Activated naive CD4-positive, alpha-beta T cell treated with anti-CD3 and anti-CD28 coated beads, Interleukin-2, amount 10 ng/mL, durations not matched to agents 7 days and 5 days (primary cell): ENCODE measurements around the gene ATOH7.
"Not testable (repeated sequence)": the region's sequence is repeated elsewhere in the genome, so short reads cannot be mapped to it uniquely, and the experiment has no call there.

ENCODE experiments used
- CTCF ChIA-PET: fragments of 350-600 bp; sonication (Branson Sonifier 250); formaldehyde crosslinking; loops from one replicate; lab custom pipeline; 2021; ENCODE audit warnings: antibody characterized with exemption; lab: Charles Lee
- DNase-seq: peaks from one replicate; pipeline ENCODE4 v3.0.0-alpha.2; 2020
- H3K27ac Mint-ChIP-seq: one replicate; pipeline ENCODE4 v1.8.0; 2021; ENCODE audit warnings: mild to moderate bottlenecking, moderate library complexity, mixed read lengths
- H3K27me3 Mint-ChIP-seq: one replicate; pipeline ENCODE4 v1.8.0; 2021; ENCODE audit warnings: mild to moderate bottlenecking, mixed read lengths
- H3K36me3 Mint-ChIP-seq: one replicate; pipeline ENCODE4 v1.8.0; 2021; ENCODE audit warnings: mixed read lengths
- H3K4me1 Mint-ChIP-seq: one replicate; pipeline ENCODE4 v1.8.0; 2021; ENCODE audit warnings: mixed read lengths
- H3K4me3 Mint-ChIP-seq: one replicate; pipeline ENCODE4 v1.8.0; 2021; ENCODE audit warnings: mild to moderate bottlenecking, moderate library complexity, mixed read lengths
- H3K9me3 Mint-ChIP-seq: one replicate; pipeline ENCODE4 v1.8.0; 2021; ENCODE audit warnings: mixed read lengths

ATOH7 gene

GRCh38 chr10:68223535-68224165 lies 8.3 kb downstream of the ATOH7 start:
- peaks cover 14% of the 10 kb centered on the region for H3K27me3 Mint-ChIP-seq
- H3K4me3 Mint-ChIP-seq: no peak overlapping the region
- H3K9me3 Mint-ChIP-seq: no peaks in the 10 kb centered on the region
- H3K36me3 Mint-ChIP-seq: no peaks in the 10 kb centered on the region
- H3K4me1 Mint-ChIP-seq: no peaks in the 10 kb centered on the region
- no peak overlapping the region for H3K27ac Mint-ChIP-seq
- CTCF ChIA-PET: interaction anchor here (0.9 to 1.8 kb wide), 3 partner anchors 9 to 13 kb away, joined by 3 to 5 read pairs (median 4); no protein-coding TSS in a partner anchor
- DNase-seq: no peak

GRCh38 chr10:68222391-68222790 lies 9.5 kb downstream of the ATOH7 start:
- no peaks in the 10 kb centered on the region for H3K4me1 Mint-ChIP-seq
- no peaks in the 10 kb centered on the region for H3K36me3 Mint-ChIP-seq
- H3K27ac Mint-ChIP-seq: no peak overlapping the region
- CTCF ChIA-PET: interaction anchor here (1.8 kb wide), 1 partner anchor 9 kb away, joined by 5 read pairs; no protein-coding TSS in a partner anchor
- no peak for DNase-seq
- peaks cover 10% of the 10 kb centered on the region for H3K27me3 Mint-ChIP-seq
- no peak overlapping the region for H3K4me3 Mint-ChIP-seq
- no peaks in the 10 kb centered on the region for H3K9me3 Mint-ChIP-seq

- DNase-seq: no peak
- Mint-ChIP-seq H3K4me3 (no peak overlapping the region), H3K27ac (no peak overlapping the region), H3K4me1 (no peaks in the 10 kb centered on the region), H3K36me3 (no peaks in the 10 kb centered on the region), H3K27me3 (peaks cover 6% of the 10 kb centered on the region), H3K9me3 (no peaks in the 10 kb centered on the region)
- CTCF ChIA-PET: interaction anchor here (1.2 to 1.6 kb wide), 2 partner anchors 8 to 10 kb away, joined by 3 read pairs; no protein-coding TSS in a partner anchor
Measured at GRCh38 chr10:68221196-68221595, 10.7 kb downstream of the ATOH7 start.

GRCh38 chr10:68218786-68219185 lies 13.1 kb downstream of the ATOH7 start:
- CTCF ChIA-PET: interaction anchor here (2.0 kb wide), 1 partner anchor 83 kb away, joined by 7 read pairs; no protein-coding TSS in a partner anchor
- peaks cover 6% of the 10 kb centered on the region for H3K27me3 Mint-ChIP-seq
- no peaks in the 10 kb centered on the region for H3K36me3 Mint-ChIP-seq
- H3K4me3 Mint-ChIP-seq: no peak overlapping the region
- H3K9me3 Mint-ChIP-seq: no peaks in the 10 kb centered on the region
- H3K27ac Mint-ChIP-seq: no peak overlapping the region
- DNase-seq: no peak
- H3K4me1 Mint-ChIP-seq: no peaks in the 10 kb centered on the region

- Mint-ChIP-seq H3K9me3 (no peaks in the 10 kb centered on the region), H3K27me3 (peaks cover 23% of the 10 kb centered on the region), H3K27ac (no peak overlapping the region), H3K4me1 (no peaks in the 10 kb centered on the region), H3K4me3 (no peak overlapping the region), H3K36me3 (no peaks in the 10 kb centered on the region)
- no peak for DNase-seq
- CTCF ChIA-PET: interaction anchor here (0.6 to 4.5 kb wide), 31 partner anchors 9 to 425 kb away, joined by 3 to 68 read pairs (median 4); partner anchors contain the start of genes HNRNPH3 and PBLD
Measured at GRCh38 chr10:68212721-68213352, 19.1 kb downstream of the ATOH7 start.

- Mint-ChIP-seq H3K9me3 (no peaks in the 10 kb centered on the region), H3K27ac (no peak overlapping the region), H3K4me3 (no peak overlapping the region), H3K4me1 (no peaks in the 10 kb centered on the region), H3K36me3 (no peaks in the 10 kb centered on the region), H3K27me3 (peaks cover 23% of the 10 kb centered on the region)
- DNase-seq: no peak
- CTCF ChIA-PET: interaction anchor here (0.9 to 4.5 kb wide), 5 partner anchors 9 to 423 kb away, joined by 3 to 68 read pairs (median 8); no protein-coding TSS in a partner anchor
Measured at GRCh38 chr10:68211669-68212068, 20.2 kb downstream of the ATOH7 start.

GRCh38 chr10:68208424-68209042 lies 23.4 kb downstream of the ATOH7 start:
- Mint-ChIP-seq H3K4me1 (no peaks in the 10 kb centered on the region), H3K27ac (no peak overlapping the region), H3K27me3 (peaks cover 33% of the 10 kb centered on the region), H3K9me3 (no peaks in the 10 kb centered on the region), H3K36me3 (no peaks in the 10 kb centered on the region), H3K4me3 (no peak overlapping the region)
- CTCF ChIA-PET: interaction anchor here (0.6 to 2.2 kb wide), 3 partner anchors 95 to 420 kb away, joined by 3 to 9 read pairs (median 5); no protein-coding TSS in a partner anchor
- peak; percentile 35 for DNase-seq

- Mint-ChIP-seq H3K27me3 (peaks cover 19% of the 10 kb centered on the region), H3K27ac (no peak overlapping the region), H3K4me3 (no peak overlapping the region), H3K9me3 (no peaks in the 10 kb centered on the region), H3K4me1 (no peaks in the 10 kb centered on the region), H3K36me3 (no peaks in the 10 kb centered on the region)
- CTCF ChIA-PET: interaction anchor here (1.1 to 1.6 kb wide), 2 partner anchors 10 to 29 kb away, joined by 3 to 21 read pairs; no protein-coding TSS in a partner anchor
- no peak for DNase-seq
Measured at GRCh38 chr10:68202960-68203353, 29.0 kb downstream of the ATOH7 start.

- CTCF ChIA-PET: interaction anchor here (0.8 to 1.2 kb wide), 3 partner anchors 16 to 182 kb away, joined by 3 read pairs; no protein-coding TSS in a partner anchor
- H3K36me3 Mint-ChIP-seq: no peaks in the 10 kb centered on the region
- H3K27me3 Mint-ChIP-seq: peaks cover 36% of the 10 kb centered on the region
- H3K9me3 Mint-ChIP-seq: no peaks in the 10 kb centered on the region
- no peak overlapping the region for H3K4me3 Mint-ChIP-seq
- no peak overlapping the region for H3K27ac Mint-ChIP-seq
- no peak for DNase-seq
- no peaks in the 10 kb centered on the region for H3K4me1 Mint-ChIP-seq
Measured at GRCh38 chr10:68196701-68197100, 35.2 kb downstream of the ATOH7 start.

- CTCF ChIA-PET: not testable (repeated sequence)
Measured at GRCh38 chr10:68195776-68196175, 36.1 kb downstream of the ATOH7 start.

GRCh38 chr10:68194290-68194689 lies 37.6 kb downstream of the ATOH7 start:
- CTCF ChIA-PET: no interaction called here
- no peaks in the 10 kb centered on the region for H3K9me3 Mint-ChIP-seq
- DNase-seq: no peak
- H3K4me3 Mint-ChIP-seq: no peak overlapping the region
- H3K36me3 Mint-ChIP-seq: no peaks in the 10 kb centered on the region
- peaks cover 30% of the 10 kb centered on the region for H3K27me3 Mint-ChIP-seq
- no peaks in the 10 kb centered on the region for H3K4me1 Mint-ChIP-seq
- H3K27ac Mint-ChIP-seq: no peak overlapping the region

More at GRCh38 chr10:68195776-68196175, 36.1 kb downstream of the ATOH7 start:
- not testable (repeated sequence) for H3K4me1 Mint-ChIP-seq, H3K9me3 Mint-ChIP-seq, DNase-seq, H3K4me3 Mint-ChIP-seq, H3K36me3 Mint-ChIP-seq, H3K27ac Mint-ChIP-seq
- H3K27me3 Mint-ChIP-seq: peaks cover 30% of the 10 kb centered on the region

- H3K9me3 Mint-ChIP-seq: no peaks in the 10 kb centered on the region
- CTCF ChIA-PET: no interaction called here
- H3K27ac Mint-ChIP-seq: no peak overlapping the region
- peaks cover 35% of the 10 kb centered on the region for H3K27me3 Mint-ChIP-seq
- no peak overlapping the region for H3K4me3 Mint-ChIP-seq
- H3K36me3 Mint-ChIP-seq: no peaks in the 10 kb centered on the region
- DNase-seq: no peak
- H3K4me1 Mint-ChIP-seq: no peaks in the 10 kb centered on the region
Measured at GRCh38 chr10:68192113-68192512, 39.8 kb downstream of the ATOH7 start.

- Mint-ChIP-seq H3K36me3 (no peaks in the 10 kb centered on the region), H3K4me3 (no peak overlapping the region), H3K9me3 (no peaks in the 10 kb centered on the region), H3K27ac (no peak overlapping the region), H3K27me3 (peaks cover 34% of the 10 kb centered on the region), H3K4me1 (no peaks in the 10 kb centered on the region)
- no peak for DNase-seq
- CTCF ChIA-PET: no interaction called here
Measured at GRCh38 chr10:68188835-68189234, 43.1 kb downstream of the ATOH7 start.

GRCh38 chr10:68185085-68185484 lies 46.8 kb downstream of the ATOH7 start:
- no peaks in the 10 kb centered on the region for H3K9me3 Mint-ChIP-seq
- H3K36me3 Mint-ChIP-seq: no peaks in the 10 kb centered on the region
- DNase-seq: no peak
- H3K4me1 Mint-ChIP-seq: no peaks in the 10 kb centered on the region
- peaks cover 27% of the 10 kb centered on the region for H3K27me3 Mint-ChIP-seq
- CTCF ChIA-PET: no interaction called here
- no peak overlapping the region for H3K27ac Mint-ChIP-seq
- H3K4me3 Mint-ChIP-seq: no peak overlapping the region
